Mucosa of stomach (tissue), 1 donor: ENCODE data around the gene GPR68.
"Not testable (repeated sequence)": the region's sequence is repeated elsewhere in the genome, so short reads cannot be mapped to it uniquely, and the experiment has no call there.

Experiments
- H3K27me3 ChIP-seq: one replicate; pipeline ENCODE4 v1.7.0; 2013; ENCODE audit warnings: mild to moderate bottlenecking, low read length; ENCODE audit not compliant: control insufficient read depth, insufficient read depth
- H3K36me3 ChIP-seq: one replicate; pipeline ENCODE4 v1.7.0; 2013; ENCODE audit warnings: low read length; ENCODE audit not compliant: control insufficient read depth, insufficient read depth
- H3K4me1 ChIP-seq: one replicate; pipeline ENCODE4 v1.7.0; 2013; ENCODE audit warnings: mild to moderate bottlenecking, low read length; ENCODE audit not compliant: control insufficient read depth, insufficient read depth
- H3K4me3 ChIP-seq: one replicate; pipeline ENCODE4 v1.7.0; 2013; ENCODE audit warnings: low read length
- H3K9ac ChIP-seq: one replicate; pipeline ENCODE4 v1.7.0; 2013; ENCODE audit warnings: mild to moderate bottlenecking, low read length, moderate library complexity
- H3K9me3 ChIP-seq: one replicate; pipeline ENCODE4 v1.7.0; 2013; ENCODE audit warnings: mild to moderate bottlenecking, low read length, moderate library complexity; ENCODE audit not compliant: control insufficient read depth
- donor health status: Pancreatic carcinoma.

GPR68 gene

GRCh38 chr14:91195881-91196280, 48.6 kb downstream of the GPR68 start:
- Histone ChIP-seq H3K4me3 (no peak overlapping the region), H3K36me3 (peaks cover 31% of the 10 kb centered on the region), H3K9ac (no peak overlapping the region), H3K27me3 (no peaks in the 10 kb centered on the region), H3K9me3 (no peaks in the 10 kb centered on the region), H3K4me1 (no peaks in the 10 kb centered on the region)

DNA sequence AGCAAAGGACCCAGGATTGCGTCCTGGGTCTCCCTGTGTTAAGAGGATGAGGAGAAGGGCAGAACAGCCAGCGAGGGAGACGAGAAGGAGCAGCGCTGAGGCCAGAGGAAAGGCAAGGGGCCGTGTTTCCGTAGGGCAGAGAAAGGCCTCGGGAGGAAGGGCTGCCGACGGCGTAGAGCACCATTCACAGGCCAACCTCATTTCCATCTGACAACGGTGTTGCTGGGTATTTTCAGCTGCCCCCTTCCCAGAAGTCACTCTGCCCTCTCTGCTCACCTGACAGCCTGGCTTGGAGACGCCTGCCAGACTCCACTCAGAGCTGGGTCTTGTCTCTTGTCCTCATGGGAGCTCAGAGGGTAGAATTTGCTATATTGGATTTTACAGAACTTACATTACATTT, 51.4 kb downstream of the GPR68 start:
- H3K4me1 ChIP-seq: no peaks in the 10 kb centered on the region
- H3K9me3 ChIP-seq: no peaks in the 10 kb centered on the region
- H3K9ac ChIP-seq: no peak overlapping the region
- H3K27me3 ChIP-seq: no peaks in the 10 kb centered on the region
- H3K36me3 ChIP-seq: peaks cover 33% of the 10 kb centered on the region
- no peak overlapping the region for H3K4me3 ChIP-seq

- Histone ChIP-seq H3K4me1 (no peaks in the 10 kb centered on the region), H3K9me3 (no peaks in the 10 kb centered on the region), H3K4me3 (no peak overlapping the region), H3K36me3 (peaks cover 33% of the 10 kb centered on the region), H3K9ac (no peak overlapping the region), H3K27me3 (no peaks in the 10 kb centered on the region)
Observed at GRCh38 chr14:91190853-91191252, 53.7 kb downstream of the GPR68 start.

DNA sequence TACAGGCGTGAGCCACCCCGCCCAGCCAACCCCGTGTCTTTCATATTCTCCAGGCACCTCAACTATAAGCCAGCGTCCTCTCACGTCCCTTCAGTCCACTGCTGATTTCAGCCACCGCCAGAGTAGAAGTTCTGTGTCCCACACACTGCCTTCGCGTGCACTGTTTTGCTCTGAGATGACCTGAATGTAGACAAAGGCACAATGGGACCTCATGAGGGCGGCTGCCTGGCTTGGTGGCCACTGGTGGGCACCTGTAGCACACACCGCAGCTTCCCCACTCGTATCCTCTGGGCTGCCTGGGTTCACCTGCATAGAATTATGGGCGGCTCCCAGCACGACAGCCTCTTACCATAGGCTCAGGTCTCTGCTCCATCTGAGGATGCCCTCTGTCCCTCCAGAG, 57.2 kb downstream of the GPR68 start:
- Histone ChIP-seq H3K27me3 (no peaks in the 10 kb centered on the region), H3K9ac (no peak overlapping the region), H3K36me3 (peaks cover 30% of the 10 kb centered on the region), H3K4me1 (no peaks in the 10 kb centered on the region), H3K4me3 (no peak overlapping the region), H3K9me3 (no peaks in the 10 kb centered on the region)

DNA sequence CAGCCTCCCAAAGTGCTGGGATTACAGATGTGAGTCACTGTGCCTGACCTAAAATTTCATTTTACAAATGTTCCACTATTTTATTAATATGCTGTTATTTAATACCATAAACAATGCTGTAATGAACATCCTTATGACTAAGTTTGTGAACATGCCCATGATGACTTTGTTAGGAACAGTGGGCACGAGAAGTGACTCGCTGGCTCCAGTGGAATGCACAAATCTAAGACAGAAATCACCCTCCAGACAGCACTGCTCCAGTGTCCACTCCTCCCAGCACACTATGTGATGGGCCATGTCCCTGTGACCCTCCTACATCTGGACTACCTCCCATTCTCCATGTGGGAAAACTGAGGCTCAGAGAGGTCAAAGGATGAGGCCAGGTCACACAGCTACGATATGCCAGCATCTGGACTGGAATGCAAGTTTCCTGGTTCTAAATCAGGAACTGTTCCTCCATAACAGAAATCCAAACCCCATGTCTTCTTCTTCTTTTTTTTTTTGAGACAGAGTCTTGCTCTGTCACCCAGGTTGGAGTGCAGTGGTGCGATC, 57.9 kb downstream of the GPR68 start:
- H3K9ac ChIP-seq: no peak overlapping the region
- no peaks in the 10 kb centered on the region for H3K27me3 ChIP-seq
- no peaks in the 10 kb centered on the region for H3K9me3 ChIP-seq
- no peaks in the 10 kb centered on the region for H3K4me1 ChIP-seq
- H3K4me3 ChIP-seq: no peak overlapping the region
- peaks cover 24% of the 10 kb centered on the region for H3K36me3 ChIP-seq

GRCh38 chr14:91185721-91186120, 58.8 kb downstream of the GPR68 start:
- peaks cover 20% of the 10 kb centered on the region for H3K36me3 ChIP-seq
- no peaks in the 10 kb centered on the region for H3K27me3 ChIP-seq
- no peak overlapping the region for H3K4me3 ChIP-seq
- H3K9ac ChIP-seq: no peak overlapping the region
- H3K4me1 ChIP-seq: no peaks in the 10 kb centered on the region
- no peaks in the 10 kb centered on the region for H3K9me3 ChIP-seq

- H3K4me1 ChIP-seq: no peaks in the 10 kb centered on the region
- no peaks in the 10 kb centered on the region for H3K27me3 ChIP-seq
- H3K4me3 ChIP-seq: no peak overlapping the region
- no peaks in the 10 kb centered on the region for H3K9me3 ChIP-seq
- H3K36me3 ChIP-seq: peaks cover 14% of the 10 kb centered on the region
- H3K9ac ChIP-seq: no peak overlapping the region
Observed at GRCh38 chr14:91184559-91184958, 59.9 kb downstream of the GPR68 start.

GRCh38 chr14:91182753-91183152, 61.8 kb downstream of the GPR68 start:
- not testable (repeated sequence) for H3K4me1 ChIP-seq, H3K9me3 ChIP-seq, H3K9ac ChIP-seq, H3K4me3 ChIP-seq, H3K36me3 ChIP-seq, H3K27me3 ChIP-seq
